K562 (cell line): ENCODE data around the gene PTPRT. TPM values are rescaled to one million over a fixed set of nuclear protein-coding genes. Genes with fewer than 3 reads are reported as not detected.

Experiments used
- ATAC-seq: fragments of 200-7000 bp; cut with Tn5 transposase; 3 replicates; pipeline ENCODE4 v1.9.1; 2020; ENCODE audit warnings: moderate library complexity
- BruUV-seq: library from RNA; stranded (reverse); fragments of 400-500 nt; replicated peaks from 2 replicates; lab custom pipeline; 2021; lab: Mats Ljungman, UMichigan
- CTCF ChIA-PET: fragments of 300-600 bp; formaldehyde crosslinking; extraction: SDS; loops from one replicate; lab custom pipeline; 2021; ENCODE audit warnings: low intra/inter-chr PET ratio; lab: Yijun Ruan, JAX
- POLR2A ChIA-PET: fragments of 300-600, 350-650 bp; sonication (Branson Sonifier 250); formaldehyde crosslinking; extraction: SDS; loops from one replicate; lab custom pipeline; 2021; ENCODE audit warnings: antibody characterized with exemption, inconsistent platforms; lab: Yijun Ruan, JAX
- DNase-seq, 4 experiments: peaks; one replicate each; pipeline versions ENCODE4 v3.0.0 to v3.0.0-alpha.2; 2011 to 2018; ENCODE audit warnings: low spot score in 3 of 4, mixed read lengths in 3 of 4; ENCODE audit errors: extremely low read depth in 1 of 4
- FAIRE-seq: peaks from 2 replicates; lab custom pipeline; 2011; peaks lifted over from hg19 to GRCh38; lab: Jason Lieb, UNC
- H2AFZ ChIP-seq: 2 replicates; pipeline ENCODE4 v1.6.0; 2011; ENCODE audit warnings: low read depth, low read length, control low read depth, inconsistent platforms
- H3K27ac ChIP-seq: fragments of 200-600 bp; 3 replicates; pipeline ENCODE4 v1.8.0; 2011; ENCODE audit warnings: low read depth, mild to moderate bottlenecking, control low read depth, inconsistent platforms, low read length, moderate library complexity, mixed read lengths; ENCODE audit errors: extremely low read depth
- H3K27me3 ChIP-seq, 2 experiments: fragments of 300-600 bp in 1 of 2; 2 replicates in 1 of 2; 3 replicates in 1 of 2; pipeline versions ENCODE4 v1.6.0 to v1.8.0; 2011; ENCODE audit warnings: inconsistent platforms in 2 of 2, low read length in 2 of 2, mild to moderate bottlenecking in 1 of 2, mixed read lengths in 1 of 2, moderate library complexity in 1 of 2; ENCODE audit not compliant: control insufficient read depth in 2 of 2, insufficient read depth in 2 of 2
- H3K36me3 ChIP-seq: fragments of 300-600 bp; 3 replicates; pipeline ENCODE4 v1.8.0; 2011; ENCODE audit warnings: mild to moderate bottlenecking, low read length, inconsistent platforms; ENCODE audit not compliant: control insufficient read depth, insufficient read depth
- H3K4me1 ChIP-seq, 2 experiments: fragments of 200-600 bp in 1 of 2; replicated peaks in 1 of 2; 2 replicates in 1 of 2; 3 replicates in 1 of 2; pipeline versions ENCODE4 v1.5.1 to v1.8.0; 2011; ENCODE audit warnings: inconsistent platforms in 2 of 2, low read length in 2 of 2, mild to moderate bottlenecking in 1 of 2, mixed read lengths in 1 of 2, moderate library complexity in 1 of 2; ENCODE audit not compliant: control insufficient read depth in 2 of 2, insufficient read depth in 2 of 2
- H3K4me2 ChIP-seq: 2 replicates; pipeline ENCODE4 v1.6.1; 2011; ENCODE audit warnings: low read length, control low read depth, inconsistent platforms, mixed read lengths; ENCODE audit not compliant: insufficient read depth
- H3K4me3 ChIP-seq: fragments of 200-600 bp; sonication (generic), shearing (Covaris generic); 2 replicates; pipeline ENCODE4 v1.5.1; 2016; ENCODE audit warnings: control low read depth, inconsistent platforms
- H3K79me2 ChIP-seq: fragments of 200-600 bp; 3 replicates; pipeline ENCODE4 v1.8.0; 2011; ENCODE audit warnings: low read length, inconsistent platforms; ENCODE audit not compliant: control insufficient read depth, insufficient read depth
- H3K9ac ChIP-seq, 2 experiments: 2 replicates each; pipeline versions ENCODE4 v1.6.0 to v1.6.1; 2011; ENCODE audit warnings: low read depth in 2 of 2, low read length in 2 of 2, control low read depth in 1 of 2, inconsistent platforms in 1 of 2, mild to moderate bottlenecking in 1 of 2, mixed read lengths in 1 of 2; ENCODE audit not compliant: insufficient read depth in 1 of 2
- H3K9me1 ChIP-seq: one replicate; pipeline ENCODE4 v1.6.0; 2011; ENCODE audit warnings: inconsistent platforms, mild to moderate bottlenecking, low read length, moderate library complexity; ENCODE audit not compliant: control insufficient read depth, insufficient read depth
- H3K9me3 ChIP-seq: replicated peaks from 2 replicates; pipeline ENCODE4 v1.5.1; 2011; ENCODE audit warnings: low read depth, low read length, inconsistent platforms; ENCODE audit not compliant: control insufficient read depth, insufficient read depth
- H4K20me1 ChIP-seq: replicated peaks from 2 replicates; pipeline ENCODE4 v1.6.1; 2011; ENCODE audit warnings: low read length, inconsistent platforms, mixed read lengths; ENCODE audit not compliant: control insufficient read depth, insufficient read depth
- GTF2F1 ChIP-seq: IDR thresholded peaks from 2 replicates; pipeline ENCODE4 v1.6.1; 2011; ENCODE audit warnings: low read depth, low read length, improper control_type of control experiment
- HMG20B ChIP-seq: fragments of 250-450 bp; sonication (Bioruptor Pico); IDR thresholded peaks from 2 replicates; pipeline ENCODE4 v1.5.0; 2021; ENCODE audit warnings: mild to moderate bottlenecking
- TBL1XR1 ChIP-seq, 2 experiments: IDR thresholded peaks; 2 replicates each; pipeline ENCODE4 v1.6.1; 2012; ENCODE audit warnings: improper control_type of control experiment in 2 of 2, low read length in 2 of 2, mild to moderate bottlenecking in 1 of 2
- TCF3 ChIP-seq: sonication (generic); formaldehyde crosslinking; IDR thresholded peaks from 2 replicates; pipeline ENCODE4 v1.4.0; 2020; ENCODE audit warnings: mild to moderate bottlenecking, missing genetic modification reagents
- ZNF695 ChIP-seq: fragments of 450-650 bp; formaldehyde crosslinking; IDR thresholded peaks from 2 replicates; pipeline ENCODE4 v1.4.0; 2020; ENCODE audit warnings: mild to moderate bottlenecking, moderate library complexity
- WGBS: fragments of 100-300 bp; shearing (Covaris generic); methylation state at CpG from one replicate; pipeline ENCODE4 v1.1.6; 2016; ENCODE audit warnings: low coverage, mixed read lengths; ENCODE audit not compliant: insufficient coverage; ENCODE audit errors: missing lambda C conversion rate; 5-methylcytosine and 5-hydroxymethylcytosine counted together
- in situ Hi-C: fragments of 300-500 bp; cut with MboI; formaldehyde crosslinking; loops from 4 replicates; pipeline ENCODE4 v1.15.0; 2018; ENCODE audit warnings: inconsistent platforms, mixed read lengths
- intact Hi-C: fragments of 100-400 bp; cut with micrococcal nuclease; formaldehyde crosslinking; loops from 2 replicates; pipeline ENCODE4 v1.14.2; 2022
- polyA plus RNA-seq, 8 experiments: library from polyadenylated mRNA; depleted of rRNA in 4 of 8; stranded (reverse) in 5 of 8; unstranded in 3 of 8; fragments of >200 nt; fragmentation: Nextera tagmentation in 2 of 8; fragmentation: Illumina TruSeq in 1 of 8; extraction: Ambion mirVana in 2 of 8; extraction: Trizol in 1 of 8; gene quantifications; 2 replicates each; pipeline versions ENCODE4 v1.2.1 to v1.2.3, GENCODE V29; 2011 to 2014; ENCODE audit warnings: inconsistent platforms in 1 of 8, missing spikeins in 1 of 8
- total RNA-seq, 7 experiments: library from RNA; depleted of rRNA in 6 of 7; stranded (reverse); fragments of >200 nt in 6 of 7; fragmentation: Illumina TruSeq in 2 of 7; extraction: Trizol in 2 of 7; gene quantifications; 2 replicates each; pipeline versions ENCODE4 v1.2.1 to v1.2.3, GENCODE V29; 2011 to 2021; ENCODE audit warnings: low replicate concordance in 1 of 7
- TF ChIP-seq, protein P1 (sequence below): fragments of 450-650 bp; conservative IDR thresholded peaks from 2 replicates; pipeline ENCODE4 v1.6.1; 2016; ENCODE audit warnings: missing genetic modification characterization, low read depth, mild to moderate bottlenecking, control low read depth, missing compliant biosample characterization
- TF ChIP-seq, protein P2 (sequence below), 2 experiments: fragments of 450-650 bp; IDR thresholded peaks; 2 replicates each; pipeline ENCODE4 v1.6.1; 2016; ENCODE audit warnings: mild to moderate bottlenecking in 2 of 2, borderline replicate concordance in 1 of 2, low read depth in 1 of 2, moderate library complexity in 1 of 2
- TF ChIP-seq, protein P3 (sequence below): fragments of 200-800 bp; sonication (Bioruptor generic); IDR thresholded peaks from 2 replicates; pipeline ENCODE4 v1.6.1; 2017; ENCODE audit warnings: missing genetic modification characterization, missing compliant biosample characterization

PTPRT gene
- total and polyA plus RNA-seq, 9 of the 15 experiments (the other 6 are each of a cell fraction or from before 2014, with no cell fraction given) = not detected

DNA sequence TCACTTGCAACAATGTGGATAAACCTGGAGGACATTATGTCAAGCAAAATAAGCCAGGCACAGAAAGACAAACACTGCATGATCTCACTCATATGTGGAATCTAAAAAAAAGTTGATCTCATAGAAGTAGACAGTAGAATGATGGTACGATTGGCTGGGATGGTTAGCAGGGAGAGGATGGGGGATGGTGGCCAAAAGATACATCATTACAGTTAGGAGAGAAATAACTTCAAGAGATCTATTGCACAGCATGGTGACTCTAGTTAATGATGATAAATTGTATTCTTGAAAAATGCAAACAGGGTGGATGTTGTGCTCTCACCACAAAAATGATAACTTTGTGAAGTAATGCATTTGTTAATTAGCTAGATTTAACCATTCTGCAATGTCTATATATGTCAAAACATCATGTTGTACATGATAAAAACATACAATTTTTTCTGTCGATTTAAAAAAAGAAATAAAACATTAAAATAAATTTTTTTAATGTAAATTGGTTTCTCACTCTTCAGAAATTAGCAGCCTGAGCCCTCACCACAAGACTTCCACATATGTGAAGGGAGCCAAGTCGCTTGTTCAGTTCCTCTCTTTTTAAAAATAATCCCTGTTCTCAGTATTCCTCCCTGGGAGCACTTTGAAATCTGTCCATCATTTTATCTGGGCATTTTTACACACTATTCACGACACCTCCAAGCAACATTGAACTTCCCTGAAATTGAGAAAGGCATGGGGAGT is 34.2 kb downstream of the PTPRT start:
- H3K4me1 ChIP-seq = no peaks in the 10 kb centered on the region
- TF ChIP-seq TCF3 (CRISPR knock-in tag) (no peak), GTF2F1 (no peak), HMG20B (CRISPR knock-in tag) (no peak), ZNF695 (CRISPR knock-in tag) (no peak), TBL1XR1 (IDR thresholded peaks at IDR 0.05; ENCODE audit: low read length in 2 of 2) (no peak)
- TF ChIP-seq, protein P1, sequence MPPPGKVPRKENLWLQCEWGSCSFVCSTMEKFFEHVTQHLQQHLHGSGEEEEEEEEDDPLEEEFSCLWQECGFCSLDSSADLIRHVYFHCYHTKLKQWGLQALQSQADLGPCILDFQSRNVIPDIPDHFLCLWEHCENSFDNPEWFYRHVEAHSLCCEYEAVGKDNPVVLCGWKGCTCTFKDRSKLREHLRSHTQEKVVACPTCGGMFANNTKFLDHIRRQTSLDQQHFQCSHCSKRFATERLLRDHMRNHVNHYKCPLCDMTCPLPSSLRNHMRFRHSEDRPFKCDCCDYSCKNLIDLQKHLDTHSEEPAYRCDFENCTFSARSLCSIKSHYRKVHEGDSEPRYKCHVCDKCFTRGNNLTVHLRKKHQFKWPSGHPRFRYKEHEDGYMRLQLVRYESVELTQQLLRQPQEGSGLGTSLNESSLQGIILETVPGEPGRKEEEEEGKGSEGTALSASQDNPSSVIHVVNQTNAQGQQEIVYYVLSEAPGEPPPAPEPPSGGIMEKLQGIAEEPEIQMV (tag) = no peak
- TF ChIP-seq, protein P2, sequence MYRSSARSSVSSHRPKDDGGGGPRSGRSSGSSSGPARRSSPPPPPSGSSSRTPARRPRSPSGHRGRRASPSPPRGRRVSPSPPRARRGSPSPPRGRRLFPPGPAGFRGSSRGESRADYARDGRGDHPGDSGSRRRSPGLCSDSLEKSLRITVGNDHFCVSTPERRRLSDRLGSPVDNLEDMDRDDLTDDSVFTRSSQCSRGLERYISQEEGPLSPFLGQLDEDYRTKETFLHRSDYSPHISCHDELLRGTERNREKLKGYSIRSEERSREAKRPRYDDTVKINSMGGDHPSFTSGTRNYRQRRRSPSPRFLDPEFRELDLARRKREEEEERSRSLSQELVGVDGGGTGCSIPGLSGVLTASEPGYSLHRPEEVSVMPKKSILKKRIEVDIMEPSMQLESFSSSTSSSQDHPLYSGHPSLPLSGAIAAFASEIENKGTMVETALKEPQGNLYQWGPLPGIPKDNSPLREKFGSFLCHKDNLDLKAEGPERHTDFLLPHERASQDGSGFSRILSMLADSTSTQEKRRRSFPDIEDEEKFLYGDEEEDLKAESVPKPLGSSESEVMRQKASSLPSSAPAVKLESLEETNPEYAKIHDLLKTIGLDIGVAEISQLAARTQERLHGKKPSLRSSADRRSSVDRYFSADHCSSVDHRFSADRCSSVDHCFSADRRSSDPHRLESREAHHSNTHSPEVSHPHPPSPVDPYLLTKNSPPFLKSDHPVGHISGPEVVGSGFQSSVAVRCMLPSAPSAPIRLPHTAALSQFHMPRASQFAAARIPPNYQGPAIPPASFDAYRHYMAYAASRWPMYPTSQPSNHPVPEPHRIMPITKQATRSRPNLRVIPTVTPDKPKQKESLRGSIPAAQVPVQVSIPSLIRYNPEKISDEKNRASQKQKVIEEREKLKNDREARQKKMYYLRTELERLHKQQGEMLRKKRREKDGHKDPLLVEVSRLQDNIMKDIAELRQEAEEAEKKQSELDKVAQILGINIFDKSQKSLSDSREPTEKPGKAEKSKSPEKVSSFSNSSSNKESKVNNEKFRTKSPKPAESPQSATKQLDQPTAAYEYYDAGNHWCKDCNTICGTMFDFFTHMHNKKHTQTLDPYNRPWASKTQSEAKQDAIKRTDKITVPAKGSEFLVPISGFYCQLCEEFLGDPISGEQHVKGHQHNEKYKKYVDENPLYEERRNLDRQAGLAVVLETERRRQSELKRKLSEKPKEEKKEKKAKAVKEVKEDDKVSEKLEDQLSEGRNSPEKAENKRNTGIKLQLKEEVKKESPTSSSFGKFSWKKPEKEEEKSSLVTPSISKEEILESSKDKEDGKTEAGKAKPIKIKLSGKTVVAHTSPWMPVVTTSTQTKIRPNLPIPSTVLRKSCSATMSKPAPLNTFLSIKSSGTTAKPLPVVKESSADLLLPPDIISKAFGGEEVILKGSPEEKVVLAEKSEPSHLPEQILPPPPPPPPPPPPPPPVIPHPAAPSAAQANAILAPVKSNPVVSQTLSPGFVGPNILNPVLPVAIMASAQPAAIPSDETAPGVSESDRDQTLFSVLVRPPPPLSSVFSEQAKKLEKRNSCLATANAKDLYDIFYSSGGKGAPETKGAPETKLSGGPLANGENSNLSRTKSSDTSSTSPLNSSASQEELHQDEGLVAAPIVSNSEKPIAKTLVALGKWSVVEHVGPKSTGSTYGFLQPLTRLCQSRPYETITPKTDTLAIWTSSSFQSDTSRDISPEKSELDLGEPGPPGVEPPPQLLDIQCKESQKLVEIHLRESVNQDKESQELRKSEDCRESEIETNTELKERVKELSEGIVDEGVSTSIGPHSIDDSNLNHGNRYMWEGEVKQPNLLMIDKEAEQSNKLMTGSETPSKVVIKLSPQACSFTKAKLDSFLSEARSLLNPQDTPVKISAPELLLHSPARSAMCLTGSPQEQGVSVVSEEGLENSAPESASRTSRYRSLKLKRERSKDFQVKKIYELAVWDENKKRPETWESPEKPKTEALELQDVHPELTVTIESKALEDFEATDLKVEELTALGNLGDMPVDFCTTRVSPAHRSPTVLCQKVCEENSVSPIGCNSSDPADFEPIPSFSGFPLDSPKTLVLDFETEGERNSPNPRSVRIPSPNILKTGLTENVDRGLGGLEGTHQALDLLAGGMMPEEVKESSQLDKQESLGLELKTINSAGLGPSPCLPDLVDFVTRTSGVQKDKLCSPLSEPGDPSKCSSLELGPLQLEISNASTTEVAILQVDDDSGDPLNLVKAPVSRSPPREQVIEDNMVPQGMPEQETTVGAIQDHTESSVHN (IDR thresholded peaks at IDR 0.05; ENCODE audit: borderline replicate concordance in 1 of 2, low read depth in 1 of 2) = no peak
- TF ChIP-seq, protein P3, sequence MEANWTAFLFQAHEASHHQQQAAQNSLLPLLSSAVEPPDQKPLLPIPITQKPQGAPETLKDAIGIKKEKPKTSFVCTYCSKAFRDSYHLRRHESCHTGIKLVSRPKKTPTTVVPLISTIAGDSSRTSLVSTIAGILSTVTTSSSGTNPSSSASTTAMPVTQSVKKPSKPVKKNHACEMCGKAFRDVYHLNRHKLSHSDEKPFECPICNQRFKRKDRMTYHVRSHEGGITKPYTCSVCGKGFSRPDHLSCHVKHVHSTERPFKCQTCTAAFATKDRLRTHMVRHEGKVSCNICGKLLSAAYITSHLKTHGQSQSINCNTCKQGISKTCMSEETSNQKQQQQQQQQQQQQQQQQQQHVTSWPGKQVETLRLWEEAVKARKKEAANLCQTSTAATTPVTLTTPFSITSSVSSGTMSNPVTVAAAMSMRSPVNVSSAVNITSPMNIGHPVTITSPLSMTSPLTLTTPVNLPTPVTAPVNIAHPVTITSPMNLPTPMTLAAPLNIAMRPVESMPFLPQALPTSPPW (CRISPR knock-in tag) = no peak
- TF ChIP-seq, all 486 proteins: peak for 0
- Histone ChIP-seq H3K79me2 (no peaks in the 10 kb centered on the region), H3K4me2 (no peak overlapping the region), H2AFZ (no peak overlapping the region), H3K27me3 (no peaks in the 10 kb centered on the region), H4K20me1 (no peaks in the 10 kb centered on the region), H3K27ac (no peak overlapping the region), H3K4me3 (no peak overlapping the region), H3K36me3 (no peaks in the 10 kb centered on the region), H3K9me3 (no peaks in the 10 kb centered on the region), H3K9me1 (no peaks in the 10 kb centered on the region), H3K9ac (no peak overlapping the region)
- in situ Hi-C loops = no loop called here
- POLR2A ChIA-PET = no interaction called here
- intact Hi-C loops = no loop called here
- no peak for FAIRE-seq
- 4% methylated on average over 4 of the region's 4 CpGs for WGBS
- no TSS peak for BruUV-seq
- CTCF ChIA-PET = no interaction called here
- no peak for ATAC-seq
- DNase-seq = no peak
